ENCODE measurements around the gene RAB44.

Gene RAB44

GRCh38 chr6:36746251-36746650 is 48.6 kb downstream of the RAB44 start:
- Histone ChIP-seq H3K9ac (ENCODE audit: low read depth, low read length) (no peak overlapping the region), H3K27ac (ENCODE audit: low read depth, low read length) (no peak overlapping the region), H3K27me3 (ENCODE audit: control insufficient read depth, insufficient read depth, low read length) (no peaks in the 10 kb centered on the region), H3K4me1 (ENCODE audit: control insufficient read depth, insufficient read depth, low read length) (no peaks in the 10 kb centered on the region), H3K9me3 (ENCODE audit: control insufficient read depth, insufficient read depth, low read length) (no peaks in the 10 kb centered on the region), H3K4me3 (ENCODE audit: low read depth, low read length) (no peak overlapping the region), H3K36me3 (ENCODE audit: control insufficient read depth, insufficient read depth, low read length) (no peaks in the 10 kb centered on the region)

GRCh38 chr6:36749829-36750489 is 52.3 kb downstream of the RAB44 start:
- no peaks in the 10 kb centered on the region for H3K27me3 ChIP-seq (ENCODE audit: control insufficient read depth, insufficient read depth, low read length)
- H3K4me3 ChIP-seq (ENCODE audit: low read depth, low read length) = no peak overlapping the region
- H3K4me1 ChIP-seq (ENCODE audit: control insufficient read depth, insufficient read depth, low read length) = peaks cover 4% of the 10 kb centered on the region; the same call in 1 of the 2 replicates
- H3K9ac ChIP-seq (ENCODE audit: low read depth, low read length) = no peak overlapping the region
- no peak overlapping the region for H3K27ac ChIP-seq (ENCODE audit: low read depth, low read length)
- no peaks in the 10 kb centered on the region for H3K36me3 ChIP-seq (ENCODE audit: control insufficient read depth, insufficient read depth, low read length)
- no peaks in the 10 kb centered on the region for H3K9me3 ChIP-seq (ENCODE audit: control insufficient read depth, insufficient read depth, low read length)

GRCh38 chr6:36751091-36751490 is 53.5 kb downstream of the RAB44 start:
- Histone ChIP-seq H3K36me3 (ENCODE audit: control insufficient read depth, insufficient read depth, low read length) (no peaks in the 10 kb centered on the region), H3K4me1 (ENCODE audit: control insufficient read depth, insufficient read depth, low read length) (peaks cover 4% of the 10 kb centered on the region; the same call in 1 of the 2 replicates)

GRCh38 chr6:36751833-36752186 is 54.2 kb downstream of the RAB44 start:
- H3K27ac ChIP-seq (ENCODE audit: low read depth, low read length) = no peak overlapping the region
- no peaks in the 10 kb centered on the region for H3K9me3 ChIP-seq (ENCODE audit: control insufficient read depth, insufficient read depth, low read length)
- no peak overlapping the region for H3K4me3 ChIP-seq (ENCODE audit: low read depth, low read length)
- no peak overlapping the region for H3K9ac ChIP-seq (ENCODE audit: low read depth, low read length)
- H3K27me3 ChIP-seq (ENCODE audit: control insufficient read depth, insufficient read depth, low read length) = no peaks in the 10 kb centered on the region
- H3K4me1 ChIP-seq (ENCODE audit: control insufficient read depth, insufficient read depth, low read length) = peaks cover 4% of the 10 kb centered on the region; the same call in 1 of the 2 replicates
- H3K36me3 ChIP-seq (ENCODE audit: control insufficient read depth, insufficient read depth, low read length) = no peaks in the 10 kb centered on the region

More at GRCh38 chr6:36751091-36751490, 53.5 kb downstream of the RAB44 start:
- Histone ChIP-seq H3K9me3 (ENCODE audit: control insufficient read depth, insufficient read depth, low read length) (no peaks in the 10 kb centered on the region), H3K4me3 (ENCODE audit: low read depth, low read length) (no peak overlapping the region), H3K9ac (ENCODE audit: low read depth, low read length) (no peak overlapping the region), H3K27me3 (ENCODE audit: control insufficient read depth, insufficient read depth, low read length) (no peaks in the 10 kb centered on the region), H3K27ac (ENCODE audit: low read depth, low read length) (no peak overlapping the region)

GRCh38 chr6:36752187-36752885 is 54.7 kb downstream of the RAB44 start:
- Histone ChIP-seq H3K4me3 (ENCODE audit: low read depth, low read length) (no peak overlapping the region), H3K9ac (ENCODE audit: low read depth, low read length) (no peak overlapping the region), H3K27ac (ENCODE audit: low read depth, low read length) (no peak overlapping the region), H3K36me3 (ENCODE audit: control insufficient read depth, insufficient read depth, low read length) (no peaks in the 10 kb centered on the region), H3K4me1 (ENCODE audit: control insufficient read depth, insufficient read depth, low read length) (peaks cover 4% of the 10 kb centered on the region; the same call in 1 of the 2 replicates), H3K9me3 (ENCODE audit: control insufficient read depth, insufficient read depth, low read length) (no peaks in the 10 kb centered on the region), H3K27me3 (ENCODE audit: control insufficient read depth, insufficient read depth, low read length) (no peaks in the 10 kb centered on the region)

- peaks cover 4% of the 10 kb centered on the region; the same call in 1 of the 2 replicates for H3K4me1 ChIP-seq (ENCODE audit: control insufficient read depth, insufficient read depth, low read length)
- H3K9ac ChIP-seq (ENCODE audit: low read depth, low read length) = no peak overlapping the region
- H3K4me3 ChIP-seq (ENCODE audit: low read depth, low read length) = no peak overlapping the region
- H3K27me3 ChIP-seq (ENCODE audit: control insufficient read depth, insufficient read depth, low read length) = no peaks in the 10 kb centered on the region
- no peak overlapping the region for H3K27ac ChIP-seq (ENCODE audit: low read depth, low read length)
- H3K9me3 ChIP-seq (ENCODE audit: control insufficient read depth, insufficient read depth, low read length) = no peaks in the 10 kb centered on the region
- H3K36me3 ChIP-seq (ENCODE audit: control insufficient read depth, insufficient read depth, low read length) = no peaks in the 10 kb centered on the region
These were observed 55.4 kb downstream of the RAB44 start for GRCh38 chr6:36752886-36753506.

- peaks cover 6% of the 10 kb centered on the region; the same call in 1 of the 2 replicates for H3K4me1 ChIP-seq (ENCODE audit: control insufficient read depth, insufficient read depth, low read length)
- no peak overlapping the region for H3K27ac ChIP-seq (ENCODE audit: low read depth, low read length)
- no peaks in the 10 kb centered on the region for H3K9me3 ChIP-seq (ENCODE audit: control insufficient read depth, insufficient read depth, low read length)
- H3K36me3 ChIP-seq (ENCODE audit: control insufficient read depth, insufficient read depth, low read length) = no peaks in the 10 kb centered on the region
- H3K9ac ChIP-seq (ENCODE audit: low read depth, low read length) = no peak overlapping the region
- no peak overlapping the region for H3K4me3 ChIP-seq (ENCODE audit: low read depth, low read length)
- no peaks in the 10 kb centered on the region for H3K27me3 ChIP-seq (ENCODE audit: control insufficient read depth, insufficient read depth, low read length)
These were observed 56.2 kb downstream of the RAB44 start for GRCh38 chr6:36753671-36754405.

- Histone ChIP-seq H3K27ac (ENCODE audit: low read depth, low read length) (no peak overlapping the region), H3K9ac (ENCODE audit: low read depth, low read length) (no peak overlapping the region), H3K27me3 (ENCODE audit: control insufficient read depth, insufficient read depth, low read length) (no peaks in the 10 kb centered on the region), H3K4me3 (ENCODE audit: low read depth, low read length) (no peak overlapping the region), H3K4me1 (ENCODE audit: control insufficient read depth, insufficient read depth, low read length) (peaks cover 8% of the 10 kb centered on the region), H3K36me3 (ENCODE audit: control insufficient read depth, insufficient read depth, low read length) (no peaks in the 10 kb centered on the region), H3K9me3 (ENCODE audit: control insufficient read depth, insufficient read depth, low read length) (no peaks in the 10 kb centered on the region)
These were observed 57.2 kb downstream of the RAB44 start for GRCh38 chr6:36754582-36755434.

GRCh38 chr6:36755435-36756348 is 58.1 kb downstream of the RAB44 start:
- H3K4me1 ChIP-seq (ENCODE audit: control insufficient read depth, insufficient read depth, low read length) = peaks cover 8% of the 10 kb centered on the region
- H3K4me3 ChIP-seq (ENCODE audit: low read depth, low read length) = no peak overlapping the region
- no peaks in the 10 kb centered on the region for H3K36me3 ChIP-seq (ENCODE audit: control insufficient read depth, insufficient read depth, low read length)
- H3K9me3 ChIP-seq (ENCODE audit: control insufficient read depth, insufficient read depth, low read length) = no peaks in the 10 kb centered on the region
- no peak overlapping the region for H3K9ac ChIP-seq (ENCODE audit: low read depth, low read length)
- H3K27ac ChIP-seq (ENCODE audit: low read depth, low read length) = no peak overlapping the region
- H3K27me3 ChIP-seq (ENCODE audit: control insufficient read depth, insufficient read depth, low read length) = no peaks in the 10 kb centered on the region

Measured in HUES48 (cell line).